GM18951 (cell line): Measurements from ENCODE around the gene CYS1.
A peak's percentile ranks its signal among the peaks of the same experiment; 100 is the strongest.

Source experiments
- POLR2A ChIP-seq: IDR thresholded peaks from 4 replicates; pipeline ENCODE4 v1.6.1; 2011; ENCODE audit warnings: mild to moderate bottlenecking; ENCODE audit not compliant: insufficient read length, insufficient read depth; ENCODE audit errors: extremely low read depth
- in situ Hi-C: fragments of 300-500 bp; cut with MboI; formaldehyde crosslinking; loops from one replicate; pipeline ENCODE4 v1.12.0; 2022; ENCODE audit warnings: low sequenced_read_pairs, mixed read lengths, inconsistent platforms; ENCODE audit not compliant: unreplicated experiment

The CYS1 gene, protein sequence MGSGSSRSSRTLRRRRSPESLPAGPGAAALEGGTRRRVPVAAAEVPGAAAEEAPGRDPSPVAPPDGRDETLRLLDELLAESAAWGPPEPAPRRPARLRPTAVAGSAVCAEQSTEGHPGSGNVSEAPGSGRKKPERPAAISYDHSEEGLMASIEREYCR

DNA sequence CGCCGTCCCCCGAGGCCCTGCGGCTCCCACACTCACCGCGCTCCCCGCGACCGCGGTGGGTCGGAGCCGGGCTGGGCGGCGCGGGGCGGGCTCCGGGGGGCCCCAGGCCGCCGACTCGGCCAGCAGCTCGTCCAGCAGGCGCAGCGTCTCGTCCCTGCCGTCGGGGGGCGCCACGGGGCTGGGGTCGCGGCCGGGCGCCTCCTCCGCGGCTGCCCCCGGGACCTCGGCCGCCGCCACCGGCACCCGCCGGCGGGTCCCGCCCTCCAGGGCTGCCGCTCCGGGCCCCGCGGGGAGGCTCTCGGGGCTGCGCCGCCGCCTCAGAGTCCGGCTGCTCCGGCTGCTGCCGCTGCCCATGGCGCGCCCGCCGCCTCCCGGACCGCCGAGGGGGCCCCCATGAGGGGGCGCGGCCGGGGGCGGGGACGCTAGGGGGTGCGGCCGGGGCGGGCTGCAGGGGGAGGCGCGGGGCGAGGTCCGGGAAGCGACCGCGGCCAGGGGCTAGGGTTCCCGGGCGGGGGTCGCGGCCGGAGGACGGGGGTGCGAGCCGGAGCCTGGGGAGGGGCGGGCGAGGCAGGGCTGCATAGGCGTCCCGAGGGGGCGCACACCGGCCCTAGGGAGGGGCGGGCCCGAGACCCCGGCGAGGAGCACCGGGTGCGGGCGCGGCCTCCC lies at the start of gene CYS1:
Gene CYS1 (minus strand): TSS at position 542 of the 666 bp plus-strand sequence. CDS start 188 bp downstream, at position 354.
- in situ Hi-C loops, result loop anchor here (5.0 kb wide), 1 partner anchor 42 kb away; the partner anchor contains the start of gene RRM2
- peak; percentile 66 for TF ChIP-seq POLR2A

DNA sequence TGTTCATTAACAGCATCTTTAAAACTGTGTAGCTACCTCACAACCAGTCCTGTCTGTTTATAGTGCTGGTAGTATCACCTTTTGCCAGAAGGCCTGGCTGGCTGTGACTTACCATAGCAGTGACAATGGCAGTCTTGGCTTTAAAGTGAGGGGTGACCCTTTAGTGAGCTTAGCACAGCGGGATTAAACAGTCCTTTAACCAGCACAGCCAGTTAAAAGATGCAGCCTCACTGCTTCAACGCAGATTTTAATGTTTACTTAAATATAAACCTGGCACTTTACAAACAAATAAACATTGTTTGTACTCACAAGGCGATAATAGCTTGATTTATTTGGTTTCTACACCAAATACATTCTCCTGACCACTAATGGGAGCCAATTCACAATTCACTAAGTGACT lies 49.3 kb upstream of the CYS1 start:
- TF ChIP-seq POLR2A, result no peak
- in situ Hi-C loops, result loop anchor here (25.0 kb wide), 1 partner anchor 533 kb away; no protein-coding TSS in a partner anchor

DNA sequence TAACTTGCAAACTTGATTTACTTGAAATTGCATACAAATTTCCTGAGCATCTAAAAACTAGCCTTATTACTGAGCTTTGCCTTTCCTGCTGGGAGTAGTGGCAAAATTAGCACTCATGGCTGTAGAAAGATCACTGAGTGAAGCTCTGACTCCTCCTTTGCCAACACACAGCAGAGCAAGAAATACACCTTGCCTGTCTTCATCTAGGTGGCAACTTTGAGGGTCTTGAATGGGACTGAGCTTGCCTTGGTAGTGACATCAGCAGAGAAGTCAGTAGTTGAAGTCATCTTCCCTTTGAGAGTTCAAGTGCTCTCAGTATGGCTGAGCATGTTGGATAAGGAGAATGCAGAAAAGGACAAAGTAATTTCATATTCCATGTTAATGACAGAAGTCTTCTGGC lies 48.2 kb upstream of the CYS1 start:
- in situ Hi-C loops, result loop anchor here (25.0 kb wide), 1 partner anchor 534 kb away; no protein-coding TSS in a partner anchor
- TF ChIP-seq POLR2A, result no peak

DNA sequence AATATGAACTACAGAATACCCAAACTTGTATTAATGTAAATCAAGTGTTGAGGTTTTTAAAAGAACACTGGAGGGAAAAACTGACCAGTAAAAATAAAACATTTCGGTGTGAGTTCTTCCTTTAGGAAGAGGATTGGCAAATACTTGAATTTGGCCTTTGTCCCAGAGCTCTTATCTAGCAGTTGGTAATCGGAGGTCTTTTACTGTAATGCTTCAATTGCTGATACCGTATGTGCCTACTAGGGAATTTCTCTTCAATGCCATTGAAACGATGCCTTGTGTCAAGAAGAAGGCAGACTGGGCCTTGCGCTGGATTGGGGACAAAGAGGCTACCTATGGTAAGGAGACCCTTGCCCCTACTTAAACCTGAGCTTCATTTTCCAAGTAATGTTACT lies 46.4 kb upstream of the CYS1 start:
- no peak for TF ChIP-seq POLR2A
- in situ Hi-C loops, result loop anchor here (25.0 kb wide), 1 partner anchor 536 kb away; no protein-coding TSS in a partner anchor

DNA sequence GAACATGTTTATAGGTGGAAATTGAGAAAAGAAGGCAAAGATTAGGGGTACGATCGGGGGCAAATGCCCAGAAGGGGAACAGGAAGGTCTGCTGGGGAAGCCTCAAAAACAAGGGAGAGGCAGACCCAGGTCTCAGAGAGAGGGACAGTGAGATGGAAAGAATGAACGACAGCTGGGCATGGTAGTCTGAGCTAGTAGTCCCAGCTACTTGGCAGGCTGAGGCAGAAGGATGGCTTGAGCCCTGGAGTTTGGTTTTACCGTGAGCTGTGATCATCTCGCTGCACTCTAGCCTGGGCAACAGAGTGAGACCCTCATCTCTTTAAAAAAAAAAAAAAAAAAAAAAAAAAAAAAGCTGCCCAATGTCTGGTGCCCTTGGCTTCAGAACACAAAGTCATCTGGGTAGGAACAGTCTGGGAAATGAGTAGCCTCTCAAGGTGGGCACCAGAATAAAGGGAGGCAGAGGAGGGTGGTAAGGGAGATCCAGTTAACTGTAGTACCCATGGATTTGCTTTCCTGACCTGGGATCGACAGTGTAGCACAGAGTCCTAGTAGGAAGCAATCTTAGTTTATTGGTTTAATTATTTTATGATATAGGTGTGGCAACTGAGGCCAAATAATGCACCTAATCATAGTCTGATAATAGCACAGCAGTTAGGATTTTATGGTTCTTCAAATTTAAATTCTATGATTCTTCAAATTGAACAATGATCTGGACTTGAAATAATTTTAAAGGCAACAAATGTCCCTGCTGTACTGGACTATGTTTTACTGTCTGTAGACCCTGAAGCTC lies 45.8 kb upstream of the CYS1 start:
- in situ Hi-C loops, result loop anchor here (25.0 kb wide), 1 partner anchor 536 kb away; no protein-coding TSS in a partner anchor

DNA sequence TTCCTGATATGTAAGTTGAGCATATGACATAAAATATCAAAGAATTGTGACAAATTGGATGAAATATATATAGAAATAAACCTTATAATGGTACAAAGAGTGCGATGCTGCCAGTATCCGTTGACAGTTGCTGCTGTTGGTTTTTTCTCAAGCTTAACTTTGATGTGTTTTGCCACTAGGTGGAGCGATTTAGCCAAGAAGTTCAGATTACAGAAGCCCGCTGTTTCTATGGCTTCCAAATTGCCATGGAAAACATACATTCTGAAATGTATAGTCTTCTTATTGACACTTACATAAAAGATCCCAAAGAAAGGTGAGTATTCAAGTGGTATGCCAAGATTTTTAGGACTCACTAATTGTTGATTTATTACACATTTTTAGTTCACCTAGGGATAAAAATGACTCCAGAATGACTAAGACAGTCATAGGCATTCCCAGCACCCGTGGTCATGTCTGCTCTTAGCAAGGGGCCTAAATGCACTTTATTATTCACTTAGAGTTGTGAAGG lies 44.4 kb upstream of the CYS1 start:
- TF ChIP-seq POLR2A, result no peak
- in situ Hi-C loops, result loop anchor here (5.0 to 25.0 kb wide), 2 partner anchors 47 to 538 kb away; no protein-coding TSS in a partner anchor

More for the DNA sequence above, 45.8 kb upstream of the CYS1 start:
- TF ChIP-seq POLR2A, result peak; percentile 31

DNA sequence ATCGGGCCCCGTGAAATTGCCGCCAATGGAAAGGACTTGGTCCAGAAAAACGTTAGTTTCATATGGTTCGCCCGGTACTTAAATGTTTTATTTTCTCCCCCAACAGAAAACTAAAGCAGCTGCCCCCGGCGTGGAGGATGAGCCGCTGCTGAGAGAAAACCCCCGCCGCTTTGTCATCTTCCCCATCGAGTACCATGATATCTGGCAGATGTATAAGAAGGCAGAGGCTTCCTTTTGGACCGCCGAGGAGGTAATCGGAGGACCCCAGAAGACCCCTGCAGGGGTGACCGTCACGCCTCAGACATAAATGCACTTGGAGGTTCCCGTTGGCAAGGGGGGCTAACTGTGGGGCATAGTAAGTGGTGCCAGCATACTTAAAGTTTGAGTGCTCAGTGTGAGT lies 43.1 kb upstream of the CYS1 start:
- in situ Hi-C loops, result loop anchor here (5.0 kb wide), 1 partner anchor 46 kb away; no protein-coding TSS in a partner anchor
- TF ChIP-seq POLR2A, result peak; percentile 24

DNA sequence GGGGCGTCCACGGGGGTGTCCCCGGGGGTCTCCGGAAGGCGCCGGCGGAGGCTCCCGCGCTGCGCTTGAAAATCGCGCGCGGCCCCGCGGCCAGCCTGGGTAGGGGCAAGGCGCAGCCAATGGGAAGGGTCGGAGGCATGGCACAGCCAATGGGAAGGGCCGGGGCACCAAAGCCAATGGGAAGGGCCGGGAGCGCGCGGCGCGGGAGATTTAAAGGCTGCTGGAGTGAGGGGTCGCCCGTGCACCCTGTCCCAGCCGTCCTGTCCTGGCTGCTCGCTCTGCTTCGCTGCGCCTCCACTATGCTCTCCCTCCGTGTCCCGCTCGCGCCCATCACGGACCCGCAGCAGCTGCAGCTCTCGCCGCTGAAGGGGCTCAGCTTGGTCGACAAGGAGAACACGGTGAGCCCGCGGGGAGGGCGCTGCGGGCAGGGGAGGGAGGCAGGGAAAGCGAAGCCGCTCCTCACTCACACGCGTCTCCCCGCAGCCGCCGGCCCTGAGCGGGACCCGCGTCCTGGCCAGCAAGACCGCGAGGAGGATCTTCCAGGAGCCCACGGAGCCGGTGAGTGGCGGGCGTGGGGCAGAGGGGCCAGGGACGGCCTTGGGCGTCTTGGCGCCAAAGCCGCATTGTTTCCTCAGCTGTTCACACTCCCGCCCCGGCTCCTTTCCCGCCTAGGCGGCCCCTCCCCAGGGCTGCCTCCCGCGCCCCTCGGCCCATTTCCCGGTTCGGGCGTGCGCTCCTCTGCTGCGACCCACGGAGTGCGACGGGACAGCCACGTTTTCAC lies 42.5 kb upstream of the CYS1 start, which contains the start of gene RRM2:
Gene RRM2 (plus strand): TSS at position 240 of the 781 bp plus-strand sequence. CDS start 60 bp downstream, at position 300.
- in situ Hi-C loops, result loop anchor here (5.0 kb wide), 1 partner anchor 45 kb away; no protein-coding TSS in a partner anchor
- TF ChIP-seq POLR2A, result peak; percentile 99

DNA sequence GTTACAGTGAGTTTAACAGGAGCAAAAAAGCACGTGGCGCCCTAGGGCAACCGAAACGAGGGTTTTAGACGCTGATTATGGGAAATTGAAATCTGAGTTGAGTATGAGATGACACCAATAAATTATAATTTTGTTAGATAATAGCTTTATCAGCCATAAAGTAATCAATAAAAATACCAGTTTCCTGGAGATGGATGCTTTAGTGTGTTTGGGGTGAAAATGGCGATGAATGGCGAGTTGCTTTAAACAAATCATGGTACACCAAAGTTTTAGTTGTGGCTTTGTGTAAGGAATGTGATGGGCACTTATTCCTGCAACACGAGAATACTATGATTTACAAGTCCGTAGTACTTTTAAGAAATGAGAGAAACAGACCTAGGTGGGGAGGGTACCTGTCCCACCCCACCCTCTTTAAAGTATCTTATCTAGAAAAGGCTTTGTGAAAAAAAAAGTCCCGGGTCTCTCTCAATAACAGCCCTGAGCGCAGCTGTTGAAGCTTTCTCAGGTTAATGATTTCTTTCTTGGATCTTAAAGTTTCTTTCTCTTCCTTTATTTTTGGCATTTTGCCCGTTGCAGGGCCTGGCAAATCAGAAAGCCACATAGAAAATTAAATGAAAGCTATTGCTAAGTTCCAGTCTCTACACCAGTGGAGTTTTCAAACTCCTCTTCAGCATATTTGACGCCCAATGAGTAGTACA lies 40.8 kb upstream of the CYS1 start:
- no peak for TF ChIP-seq POLR2A
- in situ Hi-C loops, result loop anchor here (5.0 kb wide), 1 partner anchor 44 kb away; no protein-coding TSS in a partner anchor

DNA sequence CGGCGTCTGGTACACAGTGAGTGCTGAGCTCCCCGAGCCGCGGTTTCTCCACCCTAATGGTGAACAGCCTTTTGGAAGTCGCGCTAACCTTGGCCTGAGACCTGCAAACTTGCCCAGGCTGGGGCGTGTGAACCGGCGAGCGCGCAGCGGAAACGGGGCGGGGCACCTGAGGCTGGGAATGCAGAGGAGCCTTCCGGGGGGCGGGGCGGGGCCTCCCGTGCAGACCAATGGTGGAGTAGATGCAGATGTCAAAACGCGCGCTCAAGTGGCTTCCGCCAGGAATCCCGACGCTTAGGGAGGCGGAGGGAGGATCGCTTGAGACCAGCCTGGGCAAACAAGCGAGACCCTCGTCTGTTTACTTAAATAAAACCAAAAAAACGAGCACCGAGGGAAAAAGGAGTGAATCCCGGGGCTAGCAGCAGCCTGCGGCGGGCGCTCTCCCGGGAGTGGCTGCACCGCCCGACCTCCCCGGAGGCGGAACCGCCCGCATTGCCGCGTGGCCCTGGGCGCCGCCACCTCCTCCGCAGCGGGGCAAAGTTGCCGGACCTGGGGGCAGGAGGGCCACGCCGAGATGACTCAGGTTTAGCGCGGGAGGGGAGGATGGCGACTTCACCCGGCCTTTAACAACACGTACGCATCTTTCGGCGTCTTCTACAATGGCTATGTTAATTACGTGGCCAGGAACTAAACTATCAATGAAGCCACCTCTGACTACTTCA lies 40.1 kb upstream of the CYS1 start:
- in situ Hi-C loops, result loop anchor here (5.0 kb wide), 1 partner anchor 43 kb away; no protein-coding TSS in a partner anchor
- peak; percentile 89 for TF ChIP-seq POLR2A

DNA sequence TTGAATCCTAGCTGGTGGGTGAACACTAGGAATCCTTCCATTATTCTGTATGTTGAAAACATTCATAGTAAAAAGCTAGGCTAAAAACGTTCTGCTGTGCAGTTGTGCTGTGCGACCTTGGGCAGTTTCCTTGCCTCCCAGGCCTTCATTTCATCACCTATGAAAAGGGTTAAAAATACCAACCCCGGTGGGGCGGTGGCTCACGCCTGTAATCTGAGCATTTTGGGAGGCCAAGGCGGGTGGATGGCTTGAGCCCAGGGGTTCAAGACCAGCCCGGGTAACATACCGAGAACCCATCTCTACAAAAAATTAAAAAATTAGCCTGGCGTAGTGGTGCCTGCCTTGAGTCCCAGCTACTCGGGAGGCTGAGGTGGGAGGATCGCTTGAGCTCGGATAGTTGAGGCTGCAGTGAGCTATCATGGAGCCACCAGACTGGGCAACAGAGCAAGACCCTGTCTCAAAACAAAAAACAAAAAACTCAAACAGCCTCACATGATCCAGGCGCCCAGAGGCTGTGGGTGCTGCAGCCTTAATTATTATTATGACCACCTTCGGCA lies 39.5 kb upstream of the CYS1 start:
- in situ Hi-C loops, result loop anchor here (5.0 kb wide), 1 partner anchor 42 kb away; no protein-coding TSS in a partner anchor
- no peak for TF ChIP-seq POLR2A

DNA sequence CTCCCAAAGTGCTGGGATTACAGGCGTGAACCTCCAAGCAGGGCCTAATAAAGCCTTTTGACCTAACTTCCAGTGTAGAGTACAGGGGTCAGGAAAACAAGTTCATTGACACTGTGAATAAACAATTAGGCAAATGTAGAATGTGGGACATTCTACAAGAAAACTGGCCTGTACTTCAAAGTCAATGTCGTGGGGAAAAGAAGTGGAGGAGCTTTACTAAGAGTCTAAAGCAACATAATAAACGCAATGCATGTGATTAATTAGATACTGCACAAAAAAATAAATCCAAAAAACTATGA lies 38.8 kb upstream of the CYS1 start:
- in situ Hi-C loops, result no loop called here
- no peak for TF ChIP-seq POLR2A
